Measurements from ENCODE around the gene ESR1.
"Not testable (repeated sequence)": the region's sequence is repeated elsewhere in the genome, so short reads cannot be mapped to it uniquely, and the experiment has no call there.

The ESR1 gene

DNA sequence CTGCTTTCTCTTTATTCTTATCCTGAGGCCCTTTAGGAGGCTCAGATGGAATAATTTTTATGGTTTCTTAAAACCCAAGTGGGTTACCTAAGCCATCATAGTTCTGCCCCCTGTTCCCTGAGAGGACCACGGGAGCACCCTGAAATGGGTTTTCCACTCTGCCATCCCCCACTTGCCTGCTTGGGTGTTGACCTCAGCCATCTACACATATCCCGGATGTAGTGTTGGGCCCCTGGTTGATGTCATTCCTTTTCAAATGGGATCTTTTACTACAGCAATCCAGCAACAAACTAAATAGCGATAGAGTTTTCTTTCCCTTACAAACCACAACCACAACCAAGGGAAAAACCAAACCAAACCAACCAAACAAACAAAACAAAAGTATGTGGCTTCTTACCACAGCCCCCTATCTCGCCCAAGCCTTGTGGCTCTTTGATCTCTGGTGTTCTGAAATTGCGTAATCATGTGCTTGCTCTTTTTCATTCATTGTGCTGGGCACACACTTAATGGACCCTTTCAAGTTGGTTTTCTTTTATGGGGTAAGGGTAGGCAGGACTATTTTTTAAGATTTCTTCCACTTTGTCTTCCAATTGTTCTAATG, 154.9 kb downstream of the ESR1 start:
- H3K4me3 ChIP-seq (ENCODE audit: low read length) = no peak overlapping the region
- TF ChIP-seq ZNF274 (IDR thresholded peaks at IDR 0.05; ENCODE audit: low read depth, low read length) = no peak

DNA sequence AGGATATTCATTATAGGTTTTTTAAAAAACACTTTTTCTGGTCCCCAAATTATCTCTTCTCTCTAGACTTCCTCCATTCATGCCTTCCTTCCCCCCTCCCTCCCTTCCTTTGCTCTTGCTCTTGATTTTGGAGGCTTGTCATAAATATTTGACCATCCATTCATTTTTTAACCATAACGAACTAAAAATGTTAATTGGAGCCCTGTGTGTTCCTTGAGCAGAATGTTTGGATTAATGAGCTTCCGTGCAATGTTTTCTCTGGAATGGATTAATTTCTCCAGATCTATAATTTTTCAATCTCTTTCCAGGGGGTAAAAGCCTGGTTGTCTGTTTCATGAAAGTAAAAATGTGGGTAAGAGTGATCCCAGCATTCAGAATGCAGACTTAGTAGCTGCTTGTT, 155.5 kb downstream of the ESR1 start:
- H3K4me3 ChIP-seq (ENCODE audit: low read length) = no peak overlapping the region
- TF ChIP-seq ZNF274 (IDR thresholded peaks at IDR 0.05; ENCODE audit: low read depth, low read length) = no peak

DNA sequence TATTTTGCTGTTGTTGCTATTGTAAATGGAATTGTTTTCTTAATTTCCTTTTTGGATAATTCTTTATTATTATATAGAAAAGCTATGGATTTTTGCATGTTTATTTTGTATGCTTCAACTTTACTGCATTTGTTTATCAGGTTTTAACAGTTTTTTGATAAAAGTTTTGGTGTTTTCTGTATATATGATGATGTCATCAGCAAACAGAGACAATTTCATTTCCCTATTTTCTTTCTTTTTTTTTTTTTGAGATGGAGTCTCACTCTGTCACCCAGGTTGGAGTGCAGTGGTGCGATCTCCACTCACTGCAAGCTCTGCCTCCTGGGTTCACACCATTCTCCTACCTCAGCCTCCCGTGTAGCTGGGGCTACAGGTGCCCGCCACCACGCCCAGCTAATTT, 156.9 kb downstream of the ESR1 start:
- not testable (repeated sequence) for H3K4me3 ChIP-seq (ENCODE audit: low read length)

DNA sequence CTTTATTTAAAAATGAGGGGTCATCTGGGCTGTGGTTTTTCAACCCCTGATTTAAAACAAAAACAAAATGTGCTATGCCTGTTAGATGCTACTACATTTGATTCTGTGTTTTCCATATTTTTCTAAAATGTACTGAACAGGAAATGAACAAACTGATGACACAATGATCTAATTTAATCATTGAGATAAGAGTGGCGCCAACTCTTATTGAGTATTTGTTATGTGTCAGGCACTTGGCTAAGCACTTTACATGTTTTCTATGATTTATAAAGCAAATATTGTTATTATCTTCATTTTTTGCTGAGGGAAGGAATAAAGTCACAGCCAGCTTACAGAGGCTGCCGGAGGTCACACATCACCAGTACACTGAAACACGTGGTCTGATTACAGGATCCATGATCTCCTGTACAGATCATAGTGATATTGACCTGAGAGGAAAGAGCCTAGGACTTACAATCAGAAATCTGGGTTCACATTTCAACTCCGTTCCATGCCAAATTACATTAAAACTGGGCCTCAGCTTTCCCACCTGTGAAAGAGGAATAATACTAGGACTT, 166.7 kb downstream of the ESR1 start:
- TF ChIP-seq ZNF274 (IDR thresholded peaks at IDR 0.05; ENCODE audit: low read depth, low read length) = no peak
- no peak overlapping the region for H3K4me3 ChIP-seq (ENCODE audit: low read length)

DNA sequence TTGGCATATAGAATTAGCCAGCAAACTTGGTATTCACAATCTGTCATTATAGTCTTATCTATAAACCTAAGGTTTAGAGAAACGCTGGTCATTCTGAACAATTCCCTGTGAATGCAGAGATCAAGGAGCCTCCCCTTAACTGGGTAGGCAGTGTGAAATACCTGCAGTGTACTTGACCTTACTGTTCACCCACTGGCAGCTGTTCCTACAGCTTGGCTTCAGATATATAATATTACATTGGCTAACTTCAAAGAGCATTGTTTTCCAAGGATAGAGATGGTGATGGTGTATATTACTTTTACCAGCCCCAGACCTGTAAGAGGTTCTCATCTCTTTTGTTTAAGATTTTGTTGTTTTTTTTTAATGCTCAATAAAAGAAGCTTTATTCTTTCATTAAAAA, 168.3 kb downstream of the ESR1 start:
- H3K4me3 ChIP-seq (ENCODE audit: low read length) = no peak overlapping the region
- TF ChIP-seq ZNF274 (IDR thresholded peaks at IDR 0.05; ENCODE audit: low read depth, low read length) = no peak

DNA sequence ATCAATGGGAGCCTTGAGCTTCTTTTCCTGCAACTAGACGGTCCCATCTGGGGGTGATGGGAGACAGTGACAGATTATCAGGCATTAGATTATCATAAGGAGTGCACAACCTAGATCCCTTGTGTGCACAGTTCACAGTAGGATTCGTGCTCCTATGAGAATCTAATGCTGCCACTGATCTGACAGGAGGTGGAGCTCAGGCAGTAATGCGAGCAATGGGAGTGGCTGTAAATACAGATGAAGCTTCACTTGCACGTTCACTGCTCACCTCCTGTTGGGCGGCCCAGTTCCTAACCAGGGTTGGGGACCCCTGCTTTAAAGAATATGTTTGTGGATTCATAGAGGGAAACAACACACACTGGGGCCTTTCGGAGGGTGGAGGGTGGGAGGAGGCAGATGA, 180.7 kb downstream of the ESR1 start:
- not testable (repeated sequence) for H3K4me3 ChIP-seq (ENCODE audit: low read length)

DNA sequence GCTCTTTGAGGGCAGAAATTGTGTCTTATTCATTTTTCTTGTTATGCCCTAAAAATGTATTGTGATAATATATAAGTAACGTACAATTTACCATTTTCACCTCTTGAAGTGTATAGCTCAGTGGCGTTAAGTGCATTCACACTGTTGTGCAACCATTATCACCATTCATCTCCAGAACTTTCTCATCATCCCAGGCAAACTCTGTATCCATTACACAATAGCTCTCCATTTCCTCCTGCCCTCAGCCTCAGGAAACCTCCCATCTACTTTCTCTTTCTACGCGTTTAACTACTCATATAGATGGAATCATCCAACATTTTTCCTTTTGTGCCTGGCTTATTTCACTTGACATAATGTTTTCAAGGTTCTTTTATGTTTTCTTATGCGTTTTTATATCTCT, 184.6 kb downstream of the ESR1 start:
- TF ChIP-seq ZNF274 (IDR thresholded peaks at IDR 0.05; ENCODE audit: low read depth, low read length) = no peak
- H3K4me3 ChIP-seq (ENCODE audit: low read length) = no peak overlapping the region

DNA sequence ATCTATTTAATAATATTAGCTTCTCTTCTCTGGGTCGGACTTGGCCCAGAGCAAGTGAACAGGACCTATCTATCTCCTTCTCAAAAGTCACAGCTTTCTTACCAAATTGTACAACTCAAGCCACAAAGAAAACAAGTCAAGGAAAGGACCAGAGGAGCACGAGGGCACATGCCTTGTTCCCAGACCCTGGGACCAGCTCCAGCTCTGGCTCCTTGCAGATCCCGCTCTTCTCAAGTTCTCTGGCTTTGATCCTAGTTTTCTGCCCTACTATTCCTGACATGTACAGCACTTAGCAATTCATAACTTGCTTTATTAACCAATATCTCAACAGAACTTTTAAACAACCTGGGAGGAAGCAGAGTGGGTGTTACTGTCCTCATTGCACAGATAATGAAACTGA, 185.9 kb downstream of the ESR1 start:
- TF ChIP-seq ZNF274 (IDR thresholded peaks at IDR 0.05; ENCODE audit: low read depth, low read length) = no peak
- H3K4me3 ChIP-seq (ENCODE audit: low read length) = no peak overlapping the region

DNA sequence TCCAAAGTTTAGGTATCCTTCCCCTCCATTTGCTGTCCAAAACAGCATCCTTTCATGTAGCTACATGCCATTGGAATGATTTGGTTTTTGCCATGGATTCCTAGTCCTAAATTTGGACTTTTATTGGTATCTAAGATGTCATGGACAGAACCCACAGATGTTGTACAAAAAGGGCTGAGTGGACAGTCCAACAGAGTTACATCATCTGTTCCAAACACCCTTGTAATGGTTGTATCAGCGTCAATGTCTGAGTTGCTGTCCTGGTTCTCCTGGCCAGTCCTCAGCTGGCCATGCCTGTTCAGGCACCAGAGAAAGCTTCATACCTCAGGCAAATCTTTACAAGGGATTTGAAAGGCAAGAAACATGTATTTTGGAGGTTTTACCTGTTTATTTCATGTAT, 191.3 kb downstream of the ESR1 start:
- H3K4me3 ChIP-seq (ENCODE audit: low read length) = no peak overlapping the region
- TF ChIP-seq ZNF274 (IDR thresholded peaks at IDR 0.05; ENCODE audit: low read depth, low read length) = no peak

DNA sequence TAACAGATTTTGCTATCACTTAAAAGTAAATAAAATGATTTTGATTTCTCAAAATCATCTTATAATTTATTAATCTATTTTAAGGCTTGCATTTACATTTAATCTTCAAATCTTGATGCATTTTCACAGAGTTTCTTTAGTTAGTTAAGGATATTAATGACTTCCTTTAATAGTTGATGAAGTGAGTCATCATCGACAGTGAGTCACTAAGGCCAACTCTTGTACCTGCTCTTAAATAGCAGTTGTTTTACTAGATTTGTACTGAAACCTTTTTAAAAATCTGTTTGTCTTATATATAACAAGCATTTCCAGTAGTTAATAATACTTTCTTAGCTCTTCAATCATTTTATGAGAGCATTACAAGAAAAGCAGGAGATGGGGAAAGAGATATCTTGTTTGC, 191.7 kb downstream of the ESR1 start:
- no peak for TF ChIP-seq ZNF274 (IDR thresholded peaks at IDR 0.05; ENCODE audit: low read depth, low read length)
- no peak overlapping the region for H3K4me3 ChIP-seq (ENCODE audit: low read length)

DNA sequence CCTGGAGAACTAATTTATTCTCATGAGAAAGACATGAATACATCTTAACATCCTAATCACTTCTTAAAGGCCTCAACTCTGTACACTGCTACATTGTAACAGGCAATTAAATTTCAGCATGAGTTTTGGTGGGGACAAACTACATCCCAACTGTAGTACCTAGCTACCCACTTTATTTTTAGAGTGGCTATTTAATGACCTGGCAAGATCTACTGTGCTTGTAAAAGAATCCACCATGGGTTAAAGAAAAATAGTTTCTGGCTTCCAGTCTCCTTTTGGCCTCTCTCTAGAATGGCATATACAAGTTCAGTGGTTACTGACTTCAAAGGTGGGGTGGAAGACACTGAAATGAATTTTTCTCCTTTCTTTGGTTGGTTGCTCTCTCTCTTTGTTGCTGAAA, 193.9 kb downstream of the ESR1 start:
- TF ChIP-seq ZNF274 (IDR thresholded peaks at IDR 0.05; ENCODE audit: low read depth, low read length) = no peak
- no peak overlapping the region for H3K4me3 ChIP-seq (ENCODE audit: low read length)

DNA sequence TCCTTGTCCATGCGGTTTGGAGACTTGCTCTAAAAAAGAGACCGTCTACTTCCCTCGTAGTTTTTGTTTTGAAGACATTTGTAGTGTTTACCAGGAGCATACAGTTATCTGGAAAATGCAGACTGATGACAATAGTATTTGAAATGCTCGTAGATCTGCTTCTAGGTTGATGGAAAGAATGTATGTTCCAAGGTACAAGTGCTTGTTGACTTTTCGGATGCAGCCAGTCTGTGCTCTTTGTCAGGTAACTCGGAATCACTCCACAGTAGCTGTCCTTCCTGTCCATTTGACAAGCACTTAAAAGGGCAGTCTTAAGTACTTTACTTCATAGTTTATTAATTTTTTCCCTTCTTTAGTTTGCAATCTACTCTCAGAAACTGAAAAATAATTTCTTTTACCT, 194.8 kb downstream of the ESR1 start:
- no peak overlapping the region for H3K4me3 ChIP-seq (ENCODE audit: low read length)
- TF ChIP-seq ZNF274 (IDR thresholded peaks at IDR 0.05; ENCODE audit: low read depth, low read length) = no peak

DNA sequence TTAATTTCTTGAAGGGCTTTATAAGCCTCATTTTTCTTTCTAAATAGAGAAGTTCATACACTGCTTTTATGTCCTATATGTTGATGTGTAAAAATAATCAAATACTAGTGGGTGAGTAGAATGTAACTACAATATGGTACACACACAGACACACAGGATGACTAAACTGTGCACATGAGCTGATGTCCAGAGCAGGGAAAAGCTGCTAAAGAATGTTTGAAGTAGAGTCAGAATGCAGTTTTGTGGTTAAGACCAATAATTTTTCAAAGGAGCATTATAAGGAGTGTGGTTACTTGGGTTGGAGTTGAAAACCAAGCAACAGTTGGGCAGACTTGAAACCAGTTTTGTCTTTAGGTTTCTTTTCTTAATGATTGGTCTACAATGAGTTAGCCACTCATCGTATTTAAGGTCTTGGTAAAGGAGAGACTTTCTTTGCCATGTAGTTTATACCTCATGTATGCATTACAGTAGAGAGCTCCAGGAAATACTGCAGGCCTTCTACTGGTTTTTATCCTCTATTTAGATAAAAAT, 196.6 kb downstream of the ESR1 start:
- H3K4me3 ChIP-seq (ENCODE audit: low read length) = no peak overlapping the region
- TF ChIP-seq ZNF274 (IDR thresholded peaks at IDR 0.05; ENCODE audit: low read depth, low read length) = no peak

DNA sequence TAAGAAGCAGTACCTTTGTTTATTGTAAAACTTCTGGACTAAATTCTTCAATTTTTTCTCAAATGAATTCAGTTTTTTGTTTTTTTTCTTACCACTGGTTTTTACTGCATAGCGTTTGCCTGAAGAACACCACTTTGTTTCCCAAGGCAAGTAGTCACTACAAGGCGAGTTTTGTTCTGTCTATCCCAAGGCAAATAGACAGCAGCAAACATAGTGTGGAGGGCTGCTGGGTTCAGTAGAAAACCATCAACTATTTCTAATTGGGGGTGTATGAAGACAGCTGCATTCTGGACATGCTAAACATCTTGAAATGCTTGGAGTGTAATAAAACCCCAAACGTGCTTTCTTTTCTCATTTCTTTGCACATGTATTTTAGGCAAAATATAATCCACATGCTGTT, 197.4 kb downstream of the ESR1 start:
- no peak for TF ChIP-seq ZNF274 (IDR thresholded peaks at IDR 0.05; ENCODE audit: low read depth, low read length)

DNA sequence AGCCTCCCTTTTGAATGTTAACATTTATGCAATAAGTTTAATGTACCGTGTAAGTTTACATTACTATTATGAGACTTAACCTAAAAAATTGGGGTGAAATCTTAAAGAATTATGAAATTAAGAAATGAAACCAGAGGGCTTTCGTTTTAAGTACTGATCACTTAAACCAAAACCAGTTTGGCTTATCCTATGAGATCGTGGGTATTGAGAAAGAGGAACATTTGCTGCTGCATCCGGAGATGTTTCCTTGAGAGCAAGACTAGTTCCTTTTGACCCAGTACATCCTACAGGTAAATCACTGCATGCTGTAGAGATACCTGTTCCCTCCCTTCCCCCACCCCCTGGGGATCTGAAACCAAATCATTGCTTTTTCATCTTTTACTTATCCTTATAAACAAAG, 201.3 kb downstream of the ESR1 start:
- no peak for TF ChIP-seq ZNF274 (IDR thresholded peaks at IDR 0.05; ENCODE audit: low read depth, low read length)
- no peak overlapping the region for H3K4me3 ChIP-seq (ENCODE audit: low read length)

More for the DNA sequence above, 197.4 kb downstream of the ESR1 start:
- H3K4me3 ChIP-seq (ENCODE audit: low read length) = no peak overlapping the region

DNA sequence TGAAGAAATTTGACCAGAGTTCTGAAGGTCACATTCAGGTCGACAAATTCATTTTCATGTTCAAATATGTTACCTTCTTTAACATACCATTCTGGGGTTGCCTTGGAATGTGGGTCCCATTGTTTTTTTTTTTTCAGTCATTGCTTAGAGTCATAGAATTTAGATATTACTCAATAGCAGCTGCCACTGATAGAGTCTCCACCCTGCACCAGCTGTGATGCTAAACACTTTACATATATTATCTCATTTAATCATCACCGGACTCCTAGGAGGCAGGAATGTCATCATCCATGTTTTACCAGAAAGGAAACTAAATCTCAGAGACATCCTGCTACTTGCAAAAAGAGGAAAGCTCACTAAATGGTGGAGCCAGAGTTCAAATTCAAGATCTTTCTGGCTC, 204.7 kb downstream of the ESR1 start:
- H3K4me3 ChIP-seq (ENCODE audit: low read length) = no peak overlapping the region
- no peak for TF ChIP-seq ZNF274 (IDR thresholded peaks at IDR 0.05; ENCODE audit: low read depth, low read length)

Measured in GM08714 (cell line).